H1 (cell line): ENCODE results near the gene SECTM1. TPM values are rescaled to one million over a fixed set of nuclear protein-coding genes. Genes with fewer than 3 reads are reported as not detected.

Experiments
- CHD1 ChIP-seq: IDR thresholded peaks from 2 replicates; pipeline ENCODE4 v1.6.1; 2012; ENCODE audit warnings: low read depth, low read length, improper control_type of control experiment
- POLR2A ChIP-seq, 2 experiments: IDR thresholded peaks; 1 replicate in 1 of 2; 2 replicates in 1 of 2; pipeline ENCODE4 v1.6.1; 2011; ENCODE audit warnings: low read depth in 2 of 2, low read length in 2 of 2, mild to moderate bottlenecking in 2 of 2; ENCODE audit errors: control extremely low read depth in 1 of 2
- SIRT6 ChIP-seq: IDR thresholded peaks from one replicate; pipeline ENCODE4 v1.7.1; 2012; ENCODE audit warnings: low read length, inconsistent platforms
- polyA plus RNA-seq, 7 experiments: library from polyadenylated mRNA; depleted of rRNA in 3 of 7; stranded (reverse) in 5 of 7; unstranded in 2 of 7; fragments of >200 nt in 5 of 7; fragments of 200-250 nt in 2 of 7; gene quantifications; 1 replicate in 5 of 7; 2 replicates in 1 of 7; 4 replicates in 1 of 7; pipeline versions ENCODE4 v1.2.1 to v1.2.3, GENCODE V29; 2011 to 2013; ENCODE audit warnings: missing spikeins in 2 of 7, mixed read lengths in 2 of 7
- total RNA-seq: library from RNA; stranded (reverse); fragmentation: NEBNext Ultra II Directional; extraction: Animal tissue kit (Norgen Biotek cat#: 25700); gene quantifications from 2 replicates; pipeline ENCODE4 v1.2.1, GENCODE V29; 2021
- TF ChIP-seq, protein P1 (sequence below): IDR thresholded peaks from 2 replicates; pipeline ENCODE4 v1.6.1; 2011; ENCODE audit warnings: low read length, improper control_type of control experiment

The SECTM1 gene
- total and polyA plus RNA-seq, 2 of the 8 experiments (the other 6 are each of a cell fraction or from before 2014, with no cell fraction given) = 0.20 to 0.65 TPM

DNA sequence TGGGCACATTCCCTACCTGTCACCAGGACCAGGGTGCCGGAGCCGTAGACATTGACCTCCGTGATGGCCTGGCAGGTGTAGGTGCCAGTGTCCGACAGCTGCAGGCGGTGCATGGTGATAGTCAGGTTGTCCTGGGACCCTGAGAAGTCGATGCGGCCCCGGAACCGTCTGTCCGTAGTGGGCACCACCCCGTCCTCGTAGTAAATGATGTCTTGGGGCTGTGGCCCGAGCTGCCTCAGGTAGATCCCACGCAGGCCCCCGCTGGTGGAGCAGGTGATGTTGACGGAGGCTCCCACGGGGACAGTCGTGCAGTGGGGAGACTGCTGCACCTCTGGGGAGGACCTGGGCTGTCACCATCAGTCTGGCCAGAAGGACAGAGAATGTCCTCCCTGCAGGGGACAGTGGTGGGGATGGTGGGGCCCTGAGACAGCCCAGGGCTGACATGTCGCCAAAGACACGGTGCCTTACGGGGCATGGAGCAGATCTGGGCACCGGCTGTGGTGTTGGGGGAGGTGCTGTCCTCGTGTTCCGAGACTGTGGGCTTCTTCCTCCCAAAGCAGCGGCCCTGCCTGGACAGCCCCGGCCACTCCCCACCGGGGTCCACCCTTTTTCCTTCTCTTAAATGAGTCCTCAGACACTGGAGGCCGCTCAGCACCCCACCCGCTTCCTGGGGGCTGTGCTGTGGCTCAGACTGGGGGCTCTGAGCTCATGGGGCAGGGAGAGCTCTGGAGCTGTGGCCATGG is 16.7 kb downstream of the SECTM1 start (continued):
- TF ChIP-seq, protein P1, sequence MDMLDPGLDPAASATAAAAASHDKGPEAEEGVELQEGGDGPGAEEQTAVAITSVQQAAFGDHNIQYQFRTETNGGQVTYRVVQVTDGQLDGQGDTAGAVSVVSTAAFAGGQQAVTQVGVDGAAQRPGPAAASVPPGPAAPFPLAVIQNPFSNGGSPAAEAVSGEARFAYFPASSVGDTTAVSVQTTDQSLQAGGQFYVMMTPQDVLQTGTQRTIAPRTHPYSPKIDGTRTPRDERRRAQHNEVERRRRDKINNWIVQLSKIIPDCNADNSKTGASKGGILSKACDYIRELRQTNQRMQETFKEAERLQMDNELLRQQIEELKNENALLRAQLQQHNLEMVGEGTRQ = no peak
- TF ChIP-seq SIRT6 (no peak), POLR2A (IDR thresholded peaks at IDR 0.05; ENCODE audit: control extremely low read depth in 1 of 2, low read depth in 2 of 2, low read length in 2 of 2) (no peak), CHD1 (no peak)
